ENCODE results near the gene TMEM178A.
"Not testable (repeated sequence)": the region's sequence is repeated elsewhere in the genome, so short reads cannot be mapped to it uniquely, and the experiment has no call there.

The TMEM178A gene

DNA sequence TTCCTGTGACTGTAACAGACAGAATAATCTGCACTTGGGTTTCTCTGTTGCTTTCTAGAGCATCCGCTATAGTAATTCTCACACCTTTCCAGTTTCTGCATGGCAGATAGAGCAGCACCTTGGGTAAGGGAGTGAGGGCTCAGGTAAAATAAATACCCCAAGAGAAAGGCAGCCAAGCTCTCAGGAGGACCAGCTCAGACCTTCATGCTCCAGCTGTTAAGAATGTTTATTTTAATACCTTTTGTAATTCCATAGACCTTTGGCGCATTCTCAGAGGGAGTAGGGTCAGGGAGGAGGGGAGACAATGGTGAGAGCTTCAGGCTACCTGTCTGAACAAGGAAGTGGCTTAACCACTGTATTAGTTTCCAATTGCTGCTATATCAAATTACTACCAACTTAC is 16.2 kb upstream of the TMEM178A start:
- DNase-seq, result no peak

DNA sequence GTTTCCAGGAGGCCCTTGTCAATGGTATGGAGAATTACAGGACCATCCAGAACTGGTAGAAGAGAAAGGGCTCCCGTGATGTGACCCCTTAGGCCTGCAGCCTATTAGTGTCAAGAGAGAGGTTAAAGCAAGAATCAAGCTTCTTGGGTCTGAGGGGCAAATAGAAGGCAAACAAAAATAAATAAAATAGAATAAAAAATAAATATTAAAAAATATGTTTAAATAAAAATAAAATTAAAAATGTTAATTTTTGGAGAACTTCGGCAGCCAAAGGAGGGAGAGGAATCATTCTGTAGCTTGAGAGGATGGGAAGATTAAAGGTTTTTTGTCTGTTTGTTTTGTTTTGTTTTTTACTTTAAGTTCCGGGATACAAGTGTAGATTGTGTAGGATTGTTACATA is 15.2 kb upstream of the TMEM178A start:
- no peak for DNase-seq

DNA sequence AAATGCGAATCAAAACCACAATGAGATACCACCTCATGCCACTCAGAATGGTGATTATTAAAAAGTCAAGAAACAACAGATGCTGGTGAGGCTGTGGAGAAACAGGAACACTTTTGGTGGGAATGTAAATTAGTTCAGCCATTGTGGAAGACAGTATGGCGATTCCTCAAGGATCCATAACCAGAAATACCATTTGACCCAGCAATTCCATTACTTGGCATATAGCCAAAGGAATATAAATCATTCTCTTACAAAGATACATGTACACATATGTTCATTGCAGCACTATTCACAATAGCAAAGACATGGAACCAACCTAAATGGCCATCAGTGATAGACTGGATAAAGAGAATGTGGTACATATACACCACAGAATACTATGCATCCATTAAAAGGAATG is 9.5 kb upstream of the TMEM178A start:
- DNase-seq, result not testable (repeated sequence)

DNA sequence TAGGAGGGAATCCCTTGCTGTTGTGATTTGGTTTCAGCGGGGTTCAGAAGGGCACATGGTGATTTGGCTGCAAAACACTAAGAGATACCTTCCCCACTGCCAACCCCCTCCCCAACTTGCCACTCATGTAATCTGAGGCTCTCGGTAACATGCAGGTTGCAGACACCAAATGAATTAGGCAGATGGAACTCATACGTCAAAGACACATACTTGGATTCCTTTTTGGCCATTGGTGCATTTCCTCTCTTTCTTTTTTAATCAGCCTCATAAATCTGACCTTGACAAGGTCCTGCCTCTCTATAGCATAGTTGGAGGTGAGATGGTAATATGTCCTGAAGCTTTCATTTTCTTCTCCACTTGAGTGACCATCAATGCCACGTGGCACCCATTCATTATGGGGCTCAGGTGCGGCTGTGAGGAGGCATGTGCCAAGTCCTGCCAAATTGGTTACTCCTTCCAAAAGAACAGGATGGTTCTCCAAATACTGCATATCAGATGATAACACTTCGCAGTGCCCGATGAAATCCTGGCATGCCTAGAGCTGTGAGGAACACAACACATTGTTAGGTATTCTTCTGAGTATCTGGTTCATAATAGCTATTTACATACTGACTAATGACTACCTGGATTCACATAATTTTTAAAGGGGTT is 8.3 kb upstream of the TMEM178A start:
- no peak for DNase-seq

DNA sequence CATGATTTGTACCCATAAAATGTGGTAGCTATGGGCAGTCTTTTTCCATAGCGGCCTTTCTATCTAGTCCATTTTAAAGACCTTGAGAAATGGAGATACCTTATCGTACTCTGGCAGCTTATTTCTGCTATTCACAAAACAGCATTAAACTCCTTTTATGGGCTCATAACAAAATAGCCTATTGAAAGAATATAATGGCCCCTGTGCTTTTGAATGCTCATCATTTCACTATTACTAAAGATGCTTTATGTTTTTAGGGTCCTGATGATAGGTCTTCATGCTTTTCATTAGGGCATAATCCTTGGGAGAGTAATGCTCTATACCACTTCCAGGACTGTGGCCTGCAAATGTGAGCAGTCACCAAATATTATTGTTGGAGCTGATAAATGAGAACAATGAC is 7.3 kb upstream of the TMEM178A start:
- no peak for DNase-seq

DNA sequence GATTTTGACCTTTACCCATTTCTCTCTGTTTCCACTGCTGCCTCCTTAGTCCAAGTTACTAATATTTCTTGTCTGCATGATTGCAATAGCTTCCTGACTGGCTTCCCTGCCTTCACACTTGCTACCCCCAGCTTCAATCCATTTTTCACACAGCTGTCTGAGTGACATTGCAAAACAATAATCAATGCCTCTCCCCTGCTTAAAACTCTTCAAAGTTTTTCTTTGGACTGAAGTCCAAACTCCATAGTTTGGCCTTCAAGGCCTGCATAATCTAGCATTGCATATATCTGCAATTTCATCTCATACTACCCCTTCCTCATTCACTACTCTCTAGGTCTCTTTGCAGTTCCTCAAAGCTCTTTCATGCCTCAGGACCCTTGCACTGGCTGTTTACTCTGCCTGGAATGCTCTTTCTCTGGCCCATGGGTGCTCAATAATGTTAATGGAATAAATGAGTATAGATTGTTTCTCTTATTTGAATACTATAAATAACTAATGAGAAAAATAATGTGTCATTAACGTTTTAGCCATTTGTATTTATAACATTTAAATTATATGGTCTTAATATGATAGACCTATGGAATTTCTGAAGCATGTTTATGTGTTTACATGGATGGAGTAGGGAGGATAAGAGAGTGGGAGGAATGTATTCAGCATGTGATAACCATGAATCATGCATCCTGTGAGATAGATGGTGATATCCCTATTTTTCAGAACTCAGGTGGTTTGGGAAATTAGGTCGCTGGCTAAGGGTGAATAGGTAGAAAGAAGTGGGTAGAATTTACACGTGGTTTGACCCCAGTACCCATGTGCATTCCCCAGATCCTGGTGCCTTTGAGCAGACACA is 5.7 kb upstream of the TMEM178A start:
- DNase-seq, result no peak

DNA sequence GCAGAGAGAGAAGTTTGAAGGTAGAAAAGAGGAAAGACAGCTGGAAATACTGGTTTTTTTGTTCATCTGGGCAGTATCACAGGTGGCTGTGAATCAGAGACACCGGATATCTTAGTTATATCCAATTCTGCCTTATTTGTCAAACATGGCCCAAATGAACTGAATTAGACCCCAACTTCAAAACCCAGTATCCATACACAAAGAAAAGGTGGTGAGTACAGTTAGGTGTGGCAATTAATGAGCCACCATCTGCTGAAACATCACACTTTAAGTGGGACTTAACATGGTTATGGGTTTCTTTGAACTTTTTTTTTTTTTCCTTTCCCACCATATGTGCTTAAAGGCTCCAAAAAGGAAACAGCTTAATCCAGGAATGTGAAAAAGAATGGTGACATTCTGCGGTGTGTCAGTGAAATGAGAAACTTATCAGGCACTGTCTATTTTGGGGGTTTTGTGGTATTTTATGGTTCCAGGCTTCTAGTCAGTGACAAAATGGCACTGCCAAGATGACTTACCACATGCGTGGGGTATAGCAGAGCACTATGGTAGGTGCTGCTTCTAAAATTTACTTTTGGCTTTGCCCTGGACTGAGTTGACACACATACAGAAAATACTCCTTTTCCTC is 5.0 kb upstream of the TMEM178A start:
- peak; percentile 68 for DNase-seq

DNA sequence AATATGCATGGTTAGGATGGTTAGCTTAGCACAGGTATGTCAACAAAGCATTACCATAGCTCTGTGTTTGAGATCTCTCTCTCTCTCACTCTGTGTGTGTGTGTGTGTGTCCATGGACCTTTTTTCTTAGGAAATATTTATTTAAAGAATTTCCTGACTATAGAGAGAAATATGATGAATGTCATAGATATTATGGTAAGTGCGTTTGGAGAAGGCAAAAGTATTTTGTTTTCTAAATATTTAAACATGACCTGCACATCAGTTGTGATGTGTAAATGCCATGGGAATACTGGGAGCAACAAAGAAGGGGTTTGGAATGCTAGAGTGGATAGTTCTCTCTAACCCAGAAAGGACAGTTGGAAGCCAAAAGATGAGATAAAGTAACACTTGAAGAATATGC is 3.9 kb upstream of the TMEM178A start:
- DNase-seq, result no peak

DNA sequence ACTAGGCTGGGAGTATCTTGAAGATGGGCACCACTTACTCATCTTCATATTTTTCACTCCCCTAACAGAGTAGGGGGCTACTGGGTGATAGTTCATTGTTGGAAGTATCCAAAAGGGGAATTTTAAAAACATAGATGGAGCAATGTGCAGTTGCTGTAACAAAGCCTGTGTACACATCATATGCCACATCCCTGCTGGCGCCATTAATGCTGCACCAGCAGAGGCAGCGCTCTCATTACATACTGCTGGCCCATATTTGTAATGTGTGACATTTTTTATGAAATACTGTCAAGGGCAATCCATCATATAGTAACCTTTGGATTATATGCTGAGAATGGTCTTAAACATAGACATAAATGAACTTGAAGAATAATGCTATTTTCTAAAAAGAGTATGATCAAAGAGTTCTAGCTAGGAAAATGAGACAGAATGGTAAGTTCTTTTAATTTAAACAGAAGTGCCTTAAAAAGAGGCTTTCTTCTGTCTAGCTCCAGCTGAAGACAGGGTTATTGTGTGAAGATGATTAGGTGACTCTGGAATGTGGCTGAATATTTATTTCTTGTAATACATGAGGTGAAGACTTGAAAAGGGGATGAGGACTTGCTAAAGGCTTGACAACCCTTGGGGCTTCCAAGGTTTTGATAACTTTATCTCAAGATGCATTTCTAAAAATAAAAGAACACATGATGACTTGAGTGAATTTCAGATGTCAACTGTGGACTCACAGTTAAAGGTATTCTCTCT is 2.4 kb upstream of the TMEM178A start:
- DNase-seq, result peak; percentile 13

DNA sequence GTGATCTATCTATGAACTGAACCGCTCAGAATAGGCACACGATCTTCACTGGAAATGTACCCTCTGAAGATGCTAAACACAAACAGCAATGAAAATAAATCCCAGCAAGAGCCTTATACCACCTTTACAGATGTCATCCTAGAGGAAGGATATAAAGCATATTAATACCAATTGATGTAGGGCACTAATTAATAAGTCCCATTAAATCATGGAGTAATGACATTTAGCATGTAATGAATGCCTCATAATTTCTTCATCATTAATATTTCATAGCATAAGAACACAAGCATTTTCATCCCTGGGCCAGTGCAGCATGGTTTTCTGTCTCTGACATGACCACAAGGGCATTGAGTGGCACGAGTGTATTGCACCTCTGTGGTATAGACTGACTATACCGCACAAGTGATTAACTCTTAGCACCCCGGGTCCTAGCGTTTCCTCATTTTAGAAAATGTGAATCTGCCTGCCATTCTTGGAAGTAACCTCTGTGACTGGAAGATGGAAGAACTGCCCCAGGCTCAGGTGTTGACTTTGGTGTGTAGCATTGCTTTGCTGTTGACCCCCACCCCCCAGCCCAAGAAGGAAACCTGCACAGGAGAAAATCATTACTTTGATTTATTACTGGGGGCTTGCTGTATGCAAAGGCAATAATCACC is 1.4 kb upstream of the TMEM178A start:
- peak; percentile 48 for DNase-seq

DNA sequence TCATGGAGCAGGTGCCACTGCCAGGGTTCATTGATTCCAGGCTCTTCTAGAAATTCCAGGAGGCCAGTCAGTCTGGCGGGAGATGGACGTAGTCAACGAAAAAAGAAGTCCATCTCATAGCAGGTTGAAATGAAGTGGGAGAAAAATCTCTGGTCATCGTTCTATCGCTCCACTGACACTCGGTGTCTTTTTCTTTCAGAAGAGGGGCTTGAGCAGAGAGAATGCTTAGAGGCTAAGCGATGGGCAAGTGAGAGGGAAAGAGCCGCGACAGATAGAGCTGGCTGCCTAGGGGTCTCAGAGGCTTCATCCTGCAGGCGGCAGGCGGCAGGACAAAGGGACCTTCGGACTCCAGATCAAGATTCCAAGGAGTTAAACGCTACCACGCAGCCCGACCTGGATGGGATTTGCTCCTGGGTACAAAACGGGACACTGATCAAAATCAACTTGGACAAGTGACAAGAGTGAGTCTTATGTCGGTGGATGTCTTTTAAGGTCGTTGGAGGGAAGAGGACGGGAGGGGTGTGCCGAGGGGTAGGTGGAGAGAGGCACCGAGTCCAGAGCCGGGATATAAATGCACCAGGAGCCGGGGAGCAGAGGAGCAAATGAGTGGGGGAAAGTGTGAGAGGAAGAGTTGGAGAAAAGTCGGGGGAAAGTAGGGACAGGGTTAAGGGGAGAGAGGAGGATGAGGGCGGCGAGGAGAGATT is 677 bp upstream of the TMEM178A start:
- no peak for DNase-seq

DNA sequence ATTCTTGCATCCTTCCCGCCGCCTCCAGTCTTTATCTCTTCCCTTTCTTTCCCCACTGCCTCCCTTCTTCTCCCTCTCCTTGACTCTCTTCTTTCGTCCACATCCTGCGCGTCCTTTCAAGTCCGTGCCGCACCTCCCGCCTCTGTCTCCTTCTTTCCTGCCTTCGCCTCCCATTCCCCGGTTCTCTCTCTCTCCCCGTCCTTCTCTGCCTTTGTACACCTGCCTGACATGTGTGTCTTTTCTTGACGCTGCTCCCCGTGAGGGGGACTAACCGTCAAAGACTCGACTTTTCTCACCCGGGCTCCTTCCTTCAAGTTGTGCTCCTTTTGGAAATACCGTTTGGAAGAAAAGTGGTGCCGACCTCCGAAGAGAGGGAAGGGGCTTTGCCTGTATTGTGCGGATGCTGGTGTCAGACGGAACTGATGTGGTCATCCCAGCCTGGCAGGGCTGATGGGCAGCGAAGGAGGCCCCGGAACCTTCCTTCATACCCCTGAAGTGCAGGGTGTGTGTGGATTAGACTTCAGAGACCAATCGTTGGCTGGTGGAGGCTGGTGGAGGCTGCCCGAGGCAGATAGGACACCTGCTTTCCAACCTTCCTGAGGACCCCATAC is 879 bp downstream of the TMEM178A start:
- no peak for DNase-seq

DNA sequence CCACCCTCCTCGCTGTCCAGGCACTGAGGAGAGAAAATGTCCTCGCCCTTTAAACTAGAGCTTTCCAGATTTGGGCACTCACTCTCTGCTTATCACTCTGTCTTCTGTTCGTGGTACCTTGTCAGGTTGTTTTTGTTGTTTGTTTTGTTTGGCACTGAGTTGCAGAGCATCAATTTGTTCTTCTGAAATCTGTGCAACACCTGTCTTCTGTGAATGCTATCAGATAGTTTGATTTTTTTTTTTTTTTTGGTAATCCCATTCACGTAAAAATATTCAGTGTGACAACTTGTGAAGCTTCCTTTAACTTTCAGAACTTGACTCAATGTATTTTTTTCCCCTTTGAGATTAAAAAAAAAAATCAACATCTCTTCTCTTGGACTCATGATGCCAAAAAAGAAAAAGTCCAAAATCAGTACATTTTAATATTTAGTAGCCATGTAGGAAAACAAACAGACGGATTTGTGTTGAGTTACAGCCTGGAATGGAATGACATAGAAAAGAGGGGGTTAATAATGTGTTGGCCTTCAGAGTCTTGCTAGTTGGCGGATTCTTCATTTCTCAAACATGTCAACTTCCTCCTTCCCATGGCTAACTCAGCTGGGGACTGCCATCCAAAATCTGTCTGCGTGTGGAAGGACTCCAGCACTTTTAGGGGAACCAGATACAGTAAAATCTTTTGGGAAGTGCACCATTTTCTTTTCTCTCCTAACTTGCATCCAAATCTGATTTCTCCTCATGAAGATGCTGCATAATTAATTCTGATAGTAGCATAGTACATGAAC is 1.6 kb downstream of the TMEM178A start:
- DNase-seq, result peak; percentile 10

DNA sequence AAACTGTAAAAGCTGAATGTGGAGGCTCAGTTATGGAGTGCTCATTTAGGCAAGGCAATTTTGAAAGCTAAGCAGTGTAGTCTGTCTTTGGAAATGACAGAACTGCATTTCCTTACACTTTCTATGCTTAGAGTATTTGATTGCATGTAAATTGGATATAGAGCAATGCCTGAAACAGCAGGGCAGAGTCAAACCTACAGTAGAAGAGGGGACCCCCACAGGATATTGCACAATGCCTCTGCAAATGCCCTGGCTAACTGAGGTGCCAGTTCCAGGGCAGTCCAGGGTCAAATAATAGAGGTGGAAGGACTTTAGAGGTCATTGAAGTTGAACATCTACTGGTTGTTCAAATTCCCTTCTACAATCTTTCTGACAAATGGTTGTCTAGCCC is 2.2 kb downstream of the TMEM178A start:
- DNase-seq, result no peak

DNA sequence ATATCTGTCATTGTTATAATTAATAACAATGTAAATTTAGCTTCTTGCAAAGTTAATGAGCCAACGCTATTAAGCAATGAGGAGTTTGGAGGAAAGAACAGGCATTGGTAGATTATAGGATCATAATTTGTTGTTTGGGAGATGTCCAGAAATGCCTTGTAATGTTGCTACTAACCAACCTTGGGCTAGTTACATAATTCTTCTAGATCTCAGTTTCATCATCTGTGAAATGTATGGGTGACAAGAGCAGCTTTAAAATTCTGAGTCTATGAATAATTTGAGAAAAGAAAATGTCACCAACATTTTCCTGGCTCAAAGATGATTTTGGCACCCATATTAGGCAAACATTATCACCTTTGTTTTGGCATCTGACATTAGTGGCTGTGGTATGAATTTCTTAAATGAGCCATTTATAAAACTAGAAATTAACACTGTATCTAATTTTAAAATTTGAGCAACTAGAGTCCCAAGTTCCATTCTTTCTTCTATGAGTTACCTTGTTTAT is 2.9 kb downstream of the TMEM178A start:
- DNase-seq, result no peak

DNA sequence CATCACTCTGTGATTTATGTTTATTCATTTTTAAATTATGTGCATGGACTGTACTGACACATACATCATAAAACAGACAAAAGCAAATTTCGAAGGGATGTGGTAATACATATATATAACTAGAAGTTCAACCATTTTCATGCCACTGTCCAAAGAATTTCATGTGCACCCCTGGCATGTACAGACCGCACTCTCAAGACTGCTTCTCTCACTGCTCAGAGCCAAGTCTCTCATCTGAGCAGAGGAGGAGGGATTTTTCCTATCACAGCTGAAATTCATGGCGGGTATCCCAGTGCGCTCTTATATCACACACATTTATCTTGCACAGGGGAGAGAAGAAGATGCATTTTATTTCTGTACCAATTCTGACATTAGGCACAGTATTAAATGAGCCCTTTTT is 5.9 kb downstream of the TMEM178A start:
- no peak for DNase-seq

DNA sequence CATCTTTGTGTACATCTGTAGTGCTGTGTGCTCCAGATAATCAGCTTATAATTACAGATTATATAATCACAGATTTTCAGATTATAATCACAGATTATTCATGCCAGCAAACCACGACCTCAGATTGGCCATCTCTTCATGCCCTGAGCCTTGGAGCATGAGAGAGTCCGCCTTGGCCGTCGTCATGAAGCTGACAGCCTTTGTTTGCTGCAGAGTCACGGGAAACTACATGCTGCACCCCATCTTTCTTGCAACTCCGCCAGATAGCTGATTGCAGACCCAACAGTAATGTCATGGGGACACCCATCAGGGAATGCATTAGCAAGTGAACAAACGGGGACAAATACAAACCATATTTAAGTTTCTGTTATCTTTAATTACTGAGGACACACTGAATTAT is 7.3 kb downstream of the TMEM178A start:
- DNase-seq, result no peak

DNA sequence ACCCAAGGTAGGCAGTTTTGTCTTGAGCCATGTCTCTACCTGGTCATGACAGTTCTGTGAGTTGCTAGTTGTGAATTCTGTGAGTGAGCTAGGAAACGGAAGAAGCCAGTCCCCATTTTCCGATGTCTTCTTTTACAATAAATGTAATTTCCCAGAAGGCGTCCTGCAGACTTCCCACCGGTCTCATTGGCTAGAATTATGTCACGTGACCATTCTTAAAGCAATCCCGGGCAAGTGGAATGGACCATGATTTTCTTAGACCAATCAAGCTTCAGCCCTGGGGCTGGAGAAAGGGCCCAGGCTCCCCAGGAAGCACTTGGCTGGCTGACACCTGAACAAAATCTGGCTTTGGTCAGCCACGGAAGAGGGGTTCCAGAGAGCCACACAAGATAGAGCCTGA is 10.6 kb downstream of the TMEM178A start:
- no peak for DNase-seq

DNA sequence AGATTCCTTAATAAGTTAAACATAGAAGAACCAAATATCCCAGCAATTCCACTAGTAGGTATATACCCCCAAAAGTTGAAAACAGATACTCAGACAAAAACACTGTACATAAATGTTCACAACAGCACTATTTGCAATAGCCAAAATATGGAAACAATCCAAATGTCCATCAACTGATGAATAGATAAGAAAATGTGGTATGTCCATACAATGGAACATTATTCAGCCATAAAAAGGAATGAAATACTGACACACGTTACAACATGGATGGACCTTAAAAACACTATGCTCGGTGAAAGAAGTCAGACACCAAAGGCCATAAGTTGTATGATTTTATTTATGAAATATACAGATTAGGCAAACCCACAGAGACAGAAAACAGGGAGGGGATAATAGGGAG is 12.5 kb downstream of the TMEM178A start:
- DNase-seq, result no peak

DNA sequence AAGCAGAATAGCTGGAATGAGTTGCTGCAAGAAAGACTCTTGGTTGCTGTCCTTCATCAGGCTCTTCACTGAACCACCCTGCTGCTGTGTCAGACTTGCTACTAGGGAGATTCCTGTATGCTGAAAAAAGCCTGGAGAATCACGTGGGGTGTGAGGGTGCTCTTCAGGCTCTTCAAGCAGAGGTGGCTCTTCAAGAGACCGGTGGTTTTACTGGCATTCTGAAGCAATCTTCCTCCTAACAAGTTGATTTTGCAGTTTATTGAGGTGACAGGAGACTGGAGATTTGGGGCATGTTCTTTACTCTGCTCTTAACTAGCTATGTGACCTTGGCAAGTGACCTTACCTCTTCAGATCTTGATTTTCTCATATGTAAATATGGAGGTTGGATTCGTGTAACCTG is 14.1 kb downstream of the TMEM178A start:
- DNase-seq, result no peak

All from MV-4-11 (cell line).